Measurements from ENCODE around the gene DGCR2.

- TF ChIP-seq POLR2A (IDR thresholded peaks at IDR 0.05) (no peak), CTCF (IDR thresholded peaks at IDR 0.05) (no peak)
These were observed 63.3 kb downstream of the DGCR2 start for GRCh38 chr22:19058713-19059451.
